Prostate gland (tissue), 2 donors: ENCODE measurements around the gene HTR4. TPM values are rescaled to one million over a fixed set of nuclear protein-coding genes. Genes with fewer than 3 reads are reported as not detected.

Source experiments
- DNase-seq: peaks from one replicate; pipeline ENCODE4 v3.0.0-alpha.2; 2019; ENCODE audit warnings: low spot score
- H3K27ac ChIP-seq, 2 donors: fragments of 200-600 bp; sonication (generic); 2 replicates each; pipeline ENCODE4 v1.5.1; 2017 to 2019
- H3K27me3 ChIP-seq: fragments of 200-600 bp; sonication (generic); replicated peaks from 2 replicates; pipeline ENCODE4 v1.5.1; 2019; ENCODE audit not compliant: insufficient read depth
- H3K36me3 ChIP-seq, 2 donors: fragments of 200-600 bp; sonication (generic); 1 replicate in 1 of 2; 2 replicates in 1 of 2; pipeline versions ENCODE4 v1.5.1 to v1.8.1; 2017 to 2019
- H3K4me1 ChIP-seq: fragments of 200-600 bp; sonication (generic); replicated peaks from 2 replicates; pipeline ENCODE4 v1.5.1; 2019
- H3K4me3 ChIP-seq, 2 donors: fragments of 200-600 bp; sonication (generic); 2 replicates each; pipeline ENCODE4 v1.5.1; 2017 to 2019
- H3K9me3 ChIP-seq: fragments of 200-600 bp; sonication (generic); 2 replicates; pipeline ENCODE4 v1.5.1; 2017
- CTCF ChIP-seq, 4 experiments: fragments of 200-600 bp in 2 of 4; fragments of 450-650 bp in 2 of 4; sonication (generic) in 2 of 4; IDR thresholded peaks; 1 replicate in 3 of 4; 2 replicates in 1 of 4; pipeline ENCODE4 v1.5.1; 2016 to 2019; ENCODE audit warnings: antibody characterized with exemption in 4 of 4, mild to moderate bottlenecking in 2 of 4, moderate library complexity in 2 of 4
- POLR2A ChIP-seq: fragments of 450-650 bp; IDR thresholded peaks from one replicate; pipeline ENCODE4 v1.6.1; 2016; ENCODE audit warnings: antibody characterized with exemption, mild to moderate bottlenecking
- POLR2AphosphoS5 ChIP-seq: sonication (generic); formaldehyde crosslinking; IDR thresholded peaks from one replicate; pipeline ENCODE4 v1.6.1; 2017; ENCODE audit warnings: antibody characterized with exemption
- WGBS: methylation state at CpG from one replicate; pipeline ENCODE4 v1.1.5; 2018; 5-methylcytosine and 5-hydroxymethylcytosine counted together
- intact Hi-C: fragments of 100-400 bp; cut with DNase I; formaldehyde crosslinking; loops from one replicate; pipeline ENCODE4 v1.14.2; 2022
- total RNA-seq, 2 donors: library from RNA; depleted of rRNA; stranded (reverse); fragments of >200 nt; gene quantifications; one replicate each; pipeline ENCODE4 v1.1.0, GENCODE V29; 2016

Gene HTR4
- total RNA-seq, 2 donors from 2014 or later, result 2.1 TPM; not detected in 1

- no peaks in the 10 kb centered on the region for H3K4me1 ChIP-seq
- no peak overlapping the region for H3K4me3 ChIP-seq
- intact Hi-C loops, result no loop called here
- DNase-seq, result no peak
- no peak for TF ChIP-seq POLR2AphosphoS5
- no peak for TF ChIP-seq CTCF (IDR thresholded peaks at IDR 0.05)
- no peak for TF ChIP-seq POLR2A
- 44% methylated on average over 2 of the region's 2 CpGs for WGBS
- no peaks in the 10 kb centered on the region for H3K36me3 ChIP-seq
- H3K27ac ChIP-seq, result no peak overlapping the region
- no peaks in the 10 kb centered on the region for H3K27me3 ChIP-seq
- H3K9me3 ChIP-seq, result no peaks in the 10 kb centered on the region
Measured at GRCh38 chr5:148583421-148583965, 70.8 kb downstream of the HTR4 start.

DNA sequence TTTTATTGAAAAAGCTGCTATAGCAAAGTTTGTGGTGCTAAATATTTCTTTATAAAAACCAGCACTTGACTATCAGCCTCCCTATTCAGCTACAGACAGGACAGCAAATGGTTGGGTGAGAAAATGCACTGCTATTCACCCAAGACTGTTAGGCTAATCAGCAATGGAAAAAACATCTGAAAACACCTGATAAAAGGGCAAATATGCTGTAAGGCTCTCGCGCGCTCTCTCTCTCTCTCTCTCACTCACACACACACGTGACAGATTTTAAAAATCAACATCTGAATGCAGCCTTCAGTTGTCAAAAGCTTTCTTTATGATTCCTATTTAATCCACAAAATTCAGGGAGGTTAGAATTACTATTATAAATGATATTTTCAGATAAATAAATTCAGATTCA lies 80.2 kb downstream of the HTR4 start:
- Histone ChIP-seq H3K36me3 (no peaks in the 10 kb centered on the region), H3K27ac (no peak overlapping the region), H3K4me3 (no peak overlapping the region), H3K27me3 (no peaks in the 10 kb centered on the region), H3K9me3 (no peaks in the 10 kb centered on the region), H3K4me1 (no peaks in the 10 kb centered on the region)
- TF ChIP-seq POLR2A (no peak), CTCF (IDR thresholded peaks at IDR 0.05) (no peak)
- 68% methylated on average over 4 of the region's 4 CpGs for WGBS
- intact Hi-C loops, result no loop called here
- no peak for DNase-seq

DNA sequence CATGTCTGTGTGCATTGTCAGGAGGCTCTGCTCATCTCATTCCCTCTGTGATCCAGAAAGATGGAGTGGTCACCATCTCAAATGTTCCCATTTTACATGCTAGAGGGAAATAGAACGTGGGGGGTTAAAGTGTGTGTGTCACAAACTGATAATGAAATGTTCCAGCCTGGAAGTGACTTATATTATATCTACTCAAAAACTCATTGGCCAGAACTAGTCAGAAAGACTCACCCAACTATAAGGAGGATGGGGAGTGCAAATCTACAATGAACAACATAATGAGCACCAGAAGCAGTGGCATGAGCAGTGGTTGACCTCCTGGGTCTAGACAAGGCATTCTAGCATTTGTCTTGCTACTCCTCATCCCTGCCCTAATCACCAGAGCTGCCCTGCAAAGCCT lies 81.0 kb downstream of the HTR4 start:
- Histone ChIP-seq H3K4me1 (no peaks in the 10 kb centered on the region), H3K9me3 (no peaks in the 10 kb centered on the region), H3K36me3 (no peaks in the 10 kb centered on the region), H3K27ac (no peak overlapping the region), H3K27me3 (no peaks in the 10 kb centered on the region), H3K4me3 (no peak overlapping the region)
- 93% methylated on average over 1 of the region's 1 CpG for WGBS
- no peak for DNase-seq
- TF ChIP-seq POLR2AphosphoS5, result no peak
- TF ChIP-seq POLR2A, result no peak
- TF ChIP-seq CTCF (IDR thresholded peaks at IDR 0.05), result no peak
- intact Hi-C loops, result no loop called here

- DNase-seq, result no peak
- TF ChIP-seq POLR2A, result no peak
- intact Hi-C loops, result no loop called here
Measured at GRCh38 chr5:148569948-148570347, 84.4 kb downstream of the HTR4 start.

DNA sequence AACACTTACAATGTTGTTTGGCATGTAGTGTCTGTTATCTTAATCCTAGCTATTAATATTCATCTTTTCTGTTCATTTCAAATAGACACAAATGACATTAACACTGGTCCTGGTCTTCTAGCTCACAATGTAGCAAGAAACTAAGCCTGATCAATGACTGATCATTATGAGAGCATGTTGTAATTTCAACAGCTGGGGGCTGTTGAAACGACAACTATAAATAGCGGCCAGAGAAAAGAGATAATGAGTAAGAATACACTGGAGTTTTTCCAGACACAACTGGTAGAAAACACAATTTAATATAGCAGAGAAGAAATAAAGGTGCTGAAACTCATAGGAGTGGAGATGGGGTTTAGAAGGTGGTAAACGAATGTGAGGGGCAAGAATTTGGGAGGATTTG lies 89.2 kb downstream of the HTR4 start:
- no peak for DNase-seq
- TF ChIP-seq CTCF (IDR thresholded peaks at IDR 0.05) (no peak), POLR2A (no peak), POLR2AphosphoS5 (no peak)
- H3K4me1 ChIP-seq, result no peaks in the 10 kb centered on the region
- H3K36me3 ChIP-seq, result no peaks in the 10 kb centered on the region
- no peak overlapping the region for H3K4me3 ChIP-seq
- H3K27ac ChIP-seq, result no peak overlapping the region
- no peaks in the 10 kb centered on the region for H3K27me3 ChIP-seq
- intact Hi-C loops, result no loop called here
- WGBS, result 85% methylated on average over 3 of the region's 3 CpGs
- H3K9me3 ChIP-seq, result no peaks in the 10 kb centered on the region

More at GRCh38 chr5:148569948-148570347, 84.4 kb downstream of the HTR4 start:
- Histone ChIP-seq H3K4me1 (no peaks in the 10 kb centered on the region), H3K27ac (no peak overlapping the region), H3K9me3 (no peaks in the 10 kb centered on the region), H3K4me3 (no peak overlapping the region), H3K36me3 (no peaks in the 10 kb centered on the region), H3K27me3 (no peaks in the 10 kb centered on the region)
